Ishikawa (cell line): ENCODE results near the gene RPS21.

ENCODE experiments used
- CEBPB ChIP-seq: IDR thresholded peaks from 2 replicates; pipeline ENCODE4 v1.6.1; 2012
- CREB1 ChIP-seq: IDR thresholded peaks from 2 replicates; pipeline ENCODE4 v1.6.1; 2012; ENCODE audit warnings: low read depth
- EGR1 ChIP-seq: IDR thresholded peaks from 2 replicates; pipeline ENCODE4 v1.6.1; 2012
- EP300 ChIP-seq: IDR thresholded peaks from 2 replicates; pipeline ENCODE4 v1.6.1; 2012; ENCODE audit warnings: borderline replicate concordance
- FOXM1 ChIP-seq: IDR thresholded peaks from 2 replicates; pipeline ENCODE4 v1.6.1; 2012; ENCODE audit warnings: low read depth, borderline replicate concordance
- MAX ChIP-seq: IDR thresholded peaks from 2 replicates; pipeline ENCODE4 v1.6.1; 2012
- NFIC ChIP-seq: IDR thresholded peaks from 2 replicates; pipeline ENCODE4 v1.6.1; 2012
- RAD21 ChIP-seq: IDR thresholded peaks from 2 replicates; pipeline ENCODE4 v1.6.1; 2012; ENCODE audit warnings: low read depth
- REST ChIP-seq: IDR thresholded peaks from 2 replicates; pipeline ENCODE4 v1.6.1; 2012; ENCODE audit warnings: low read depth, mild to moderate bottlenecking
- TAF1 ChIP-seq: IDR thresholded peaks from 2 replicates; pipeline ENCODE4 v1.6.1; 2012; ENCODE audit warnings: low read depth, mild to moderate bottlenecking
- TCF12 ChIP-seq: IDR thresholded peaks from 2 replicates; pipeline ENCODE4 v1.6.1; 2012; ENCODE audit warnings: low read depth
- TEAD4 ChIP-seq: IDR thresholded peaks from 2 replicates; pipeline ENCODE4 v1.6.1; 2012
- USF1 ChIP-seq: IDR thresholded peaks from 2 replicates; pipeline ENCODE4 v1.6.1; 2012
- YY1 ChIP-seq: IDR thresholded peaks from 2 replicates; pipeline ENCODE4 v1.6.1; 2012; ENCODE audit warnings: low read depth
- ZBTB7A ChIP-seq: IDR thresholded peaks from 2 replicates; pipeline ENCODE4 v1.6.1; 2012; ENCODE audit warnings: low read depth

The RPS21 gene

GRCh38 chr20:62371588-62372041, 15.3 kb upstream of the RPS21 start:
- TF ChIP-seq ZBTB7A (0 out of 2 replicates have a peak, but pooled peaks have one; percentile 26), EGR1 (no peak)

- TF ChIP-seq RAD21 (no peak), ZBTB7A (peak; percentile 89), CREB1 (no peak), NFIC (no peak), TCF12 (0 out of 2 replicates have a peak, but pooled peaks have one; percentile 19)
Observed at GRCh38 chr20:62372042-62372993, 14.6 kb upstream of the RPS21 start.

GRCh38 chr20:62374331-62375152, 12.4 kb upstream of the RPS21 start:
- TF ChIP-seq RAD21 (no peak), MAX (peak; percentile 84), REST (no peak), FOXM1 (no peak), EP300 (0 out of 2 replicates have a peak, but pooled peaks have one; percentile 13)

- TF ChIP-seq REST = no peak
- no peak for TF ChIP-seq YY1
- peak; percentile 90 for TF ChIP-seq EP300
- TF ChIP-seq RAD21 = peak; percentile 45; the same call in 1 of the 2 replicates
- TF ChIP-seq CEBPB = no peak
- peak; percentile 53; the same call in 1 of the 2 replicates for TF ChIP-seq MAX
- TF ChIP-seq TAF1 = peak; percentile 42; the same call in 1 of the 2 replicates
- peak; percentile 58; the same call in 1 of the 2 replicates for TF ChIP-seq FOXM1
- TF ChIP-seq TEAD4 = peak; percentile 91
- peak; percentile 84 for TF ChIP-seq TCF12
- peak; percentile 92 for TF ChIP-seq NFIC
- peak; percentile 81 for TF ChIP-seq ZBTB7A
Observed at GRCh38 chr20:62376112-62377063, 10.5 kb upstream of the RPS21 start.

GRCh38 chr20:62377064-62377461, 9.8 kb upstream of the RPS21 start:
- TF ChIP-seq TAF1 = no peak
- TF ChIP-seq FOXM1 = no peak
- no peak for TF ChIP-seq CREB1
- TF ChIP-seq EGR1 = no peak
- TF ChIP-seq EP300 = no peak
- TF ChIP-seq CEBPB = no peak
- TF ChIP-seq REST = no peak
- no peak for TF ChIP-seq TEAD4
- TF ChIP-seq USF1 = no peak
- TF ChIP-seq NFIC = no peak
- TF ChIP-seq TCF12 = no peak
- TF ChIP-seq YY1 = no peak
